ENCODE results near the gene CPT1C. TPM values are rescaled to one million over a fixed set of nuclear protein-coding genes. Genes with fewer than 3 reads are reported as not detected.

Gene CPT1C
- total and polyA plus RNA-seq, 2 donors (not counting 1 experiment from before 2014, with no cell fraction given): 0.30 to 1.7 TPM

DNA sequence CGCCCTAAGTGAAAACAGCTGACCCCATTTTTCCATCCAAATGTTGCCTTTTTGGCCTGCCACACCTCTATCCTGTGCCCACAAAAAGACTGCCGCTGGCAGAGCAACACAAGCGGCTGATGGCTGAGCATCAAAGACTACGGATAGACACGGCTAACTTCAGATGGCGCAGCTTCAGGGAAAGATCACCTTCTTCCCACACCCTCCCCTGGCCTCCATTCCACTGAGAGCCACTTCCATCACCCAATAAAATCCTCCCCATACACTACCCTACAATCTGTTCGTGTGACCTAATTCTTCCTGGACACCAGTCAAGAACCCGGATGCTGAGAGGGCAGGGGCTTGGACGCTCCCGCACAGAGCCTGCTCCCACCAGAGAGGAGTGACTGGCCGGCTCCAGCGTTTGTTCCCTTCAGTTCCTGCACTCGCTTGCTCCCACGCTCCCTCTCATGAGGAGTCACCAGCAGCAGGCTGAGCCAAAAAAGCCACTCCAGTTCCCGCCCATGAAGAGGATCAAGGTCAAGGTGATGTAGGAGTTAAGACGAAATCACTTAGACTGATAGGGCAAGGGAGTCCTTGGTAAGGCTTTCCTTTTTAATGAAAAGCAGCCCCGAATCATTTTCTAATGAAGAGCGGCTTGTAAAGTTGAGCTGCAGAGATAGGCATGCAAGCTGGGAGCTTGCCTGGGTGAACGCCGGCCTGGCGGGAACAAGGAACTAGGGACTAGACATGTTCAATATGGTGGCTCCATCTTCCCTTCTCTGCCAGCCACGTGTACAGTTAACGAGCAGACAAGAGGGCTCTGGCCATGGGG is 36.5 kb downstream of the CPT1C start:
- H3K9me3 Mint-ChIP-seq (ENCODE audit: insufficient read depth): no peaks in the 10 kb centered on the region
- no peak overlapping the region for H3K4me3 Mint-ChIP-seq
- TF ChIP-seq, protein P1, sequence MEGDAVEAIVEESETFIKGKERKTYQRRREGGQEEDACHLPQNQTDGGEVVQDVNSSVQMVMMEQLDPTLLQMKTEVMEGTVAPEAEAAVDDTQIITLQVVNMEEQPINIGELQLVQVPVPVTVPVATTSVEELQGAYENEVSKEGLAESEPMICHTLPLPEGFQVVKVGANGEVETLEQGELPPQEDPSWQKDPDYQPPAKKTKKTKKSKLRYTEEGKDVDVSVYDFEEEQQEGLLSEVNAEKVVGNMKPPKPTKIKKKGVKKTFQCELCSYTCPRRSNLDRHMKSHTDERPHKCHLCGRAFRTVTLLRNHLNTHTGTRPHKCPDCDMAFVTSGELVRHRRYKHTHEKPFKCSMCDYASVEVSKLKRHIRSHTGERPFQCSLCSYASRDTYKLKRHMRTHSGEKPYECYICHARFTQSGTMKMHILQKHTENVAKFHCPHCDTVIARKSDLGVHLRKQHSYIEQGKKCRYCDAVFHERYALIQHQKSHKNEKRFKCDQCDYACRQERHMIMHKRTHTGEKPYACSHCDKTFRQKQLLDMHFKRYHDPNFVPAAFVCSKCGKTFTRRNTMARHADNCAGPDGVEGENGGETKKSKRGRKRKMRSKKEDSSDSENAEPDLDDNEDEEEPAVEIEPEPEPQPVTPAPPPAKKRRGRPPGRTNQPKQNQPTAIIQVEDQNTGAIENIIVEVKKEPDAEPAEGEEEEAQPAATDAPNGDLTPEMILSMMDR (IDR thresholded peaks at IDR 0.05): no peak
- no peak for TF ChIP-seq EZH2 (IDR thresholded peaks at IDR 0.05; ENCODE audit: borderline replicate concordance, insufficient read depth, low read depth, low read length, poor library complexity, severe bottlenecking)
- Histone ChIP-seq H3K9me3 (ENCODE audit: control extremely low read depth in 1 of 3, control insufficient read depth in 2 of 3, insufficient read depth in 1 of 3, low read length in 2 of 3) (no peaks in the 10 kb centered on the region), H2AFZ (ENCODE audit: insufficient read depth, low read depth, low read length, poor library complexity, severe bottlenecking) (no peak overlapping the region), H3K27ac (ENCODE audit: low read length in 2 of 2) (no peak overlapping the region), H3K79me2 (ENCODE audit: control insufficient read depth, insufficient read depth, low read length) (no peaks in the 10 kb centered on the region), H3K9ac (ENCODE audit: low read length) (no peak overlapping the region), H4K20me1 (ENCODE audit: control insufficient read depth, insufficient read depth, low read length, poor library complexity, severe bottlenecking) (no peaks in the 10 kb centered on the region), H3K4me3 (ENCODE audit: control extremely low read depth in 1 of 5, extremely low read depth in 1 of 5, insufficient read depth in 1 of 5, low read depth in 2 of 5, low read length in 4 of 5) (no peak overlapping the region), H3K27me3 (replicated peaks in 1 of 4; ENCODE audit: control extremely low read depth in 1 of 4, control insufficient read depth in 3 of 4, insufficient read depth in 4 of 4, low read length in 3 of 4) (no peaks in the 10 kb centered on the region), H3K36me3 (replicated peaks in 1 of 2; ENCODE audit: control extremely low read depth in 1 of 2, control insufficient read depth in 1 of 2, extremely low read depth in 1 of 2, insufficient read depth in 2 of 2, low read length in 1 of 2) (no peaks in the 10 kb centered on the region), H3K4me1 (ENCODE audit: control insufficient read depth in 2 of 2, insufficient read depth in 2 of 2, low read length in 2 of 2) (no peaks in the 10 kb centered on the region), H3K4me2 (replicated peaks; ENCODE audit: low read depth, low read length, poor library complexity, severe bottlenecking) (no peak overlapping the region)
- no peak overlapping the region for H3K27ac Mint-ChIP-seq
- H3K27me3 Mint-ChIP-seq: no peaks in the 10 kb centered on the region
- intact Hi-C loops (cut with micrococcal nuclease): no loop called here
- DNase-seq (no peak), ATAC-seq (ENCODE audit: low read depth) (no peak)
- WGBS (ENCODE audit: insufficient coverage): 96% methylated on average over 21 of the region's 23 CpGs
- no peaks in the 10 kb centered on the region for H3K4me1 Mint-ChIP-seq
- CTCF ChIA-PET: interaction anchor here (0.7 kb wide), 1 partner anchor 39 kb away, joined by 3 read pairs; no protein-coding TSS in a partner anchor
- POLR2A ChIA-PET: no interaction called here

DNA sequence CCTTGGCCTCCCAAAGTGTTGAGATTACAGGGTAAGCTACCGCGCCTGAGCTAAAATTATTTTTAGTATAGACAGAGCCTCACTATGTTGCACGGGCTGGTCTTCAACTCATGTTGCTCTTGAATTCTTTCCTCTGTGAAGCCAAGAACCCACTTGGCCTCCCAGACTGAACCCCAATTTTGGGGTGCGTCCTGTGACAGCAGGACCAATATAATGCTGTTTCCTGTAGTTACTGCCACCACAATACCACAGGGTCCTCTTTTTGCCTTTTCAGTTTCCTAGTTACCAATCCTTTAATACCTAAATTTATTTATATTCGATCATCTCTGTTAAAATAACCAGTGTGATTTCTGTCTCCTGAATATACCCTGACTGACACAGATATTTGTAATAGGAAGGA is 39.2 kb downstream of the CPT1C start:
- Mint-ChIP-seq H3K27ac (no peak overlapping the region), H3K9me3 (ENCODE audit: insufficient read depth) (no peaks in the 10 kb centered on the region), H3K4me3 (no peak overlapping the region), H3K4me1 (no peaks in the 10 kb centered on the region), H3K27me3 (peaks cover 3% of the 10 kb centered on the region)
- Histone ChIP-seq H2AFZ (ENCODE audit: insufficient read depth, low read depth, low read length, poor library complexity, severe bottlenecking) (no peak overlapping the region), H3K27ac (ENCODE audit: low read length in 2 of 2) (no peak overlapping the region), H3K4me3 (ENCODE audit: control extremely low read depth in 1 of 5, extremely low read depth in 1 of 5, insufficient read depth in 1 of 5, low read depth in 2 of 5, low read length in 4 of 5) (no peak overlapping the region), H3K36me3 (replicated peaks in 1 of 2; ENCODE audit: control extremely low read depth in 1 of 2, control insufficient read depth in 1 of 2, extremely low read depth in 1 of 2, insufficient read depth in 2 of 2, low read length in 1 of 2) (no peaks in the 10 kb centered on the region), H4K20me1 (ENCODE audit: control insufficient read depth, insufficient read depth, low read length, poor library complexity, severe bottlenecking) (no peaks in the 10 kb centered on the region), H3K9ac (ENCODE audit: low read length) (no peak overlapping the region), H3K79me2 (ENCODE audit: control insufficient read depth, insufficient read depth, low read length) (no peaks in the 10 kb centered on the region), H3K27me3 (replicated peaks in 1 of 4; ENCODE audit: control extremely low read depth in 1 of 4, control insufficient read depth in 3 of 4, insufficient read depth in 4 of 4, low read length in 3 of 4) (no peaks in the 10 kb centered on the region), H3K4me2 (replicated peaks; ENCODE audit: low read depth, low read length, poor library complexity, severe bottlenecking) (no peak overlapping the region), H3K4me1 (ENCODE audit: control insufficient read depth in 2 of 2, insufficient read depth in 2 of 2, low read length in 2 of 2) (no peaks in the 10 kb centered on the region), H3K9me3 (ENCODE audit: control extremely low read depth in 1 of 3, control insufficient read depth in 2 of 3, insufficient read depth in 1 of 3, low read length in 2 of 3) (no peaks in the 10 kb centered on the region)
- TF ChIP-seq, protein P1 (IDR thresholded peaks at IDR 0.05): no peak
- TF ChIP-seq EZH2 (IDR thresholded peaks at IDR 0.05; ENCODE audit: borderline replicate concordance, insufficient read depth, low read depth, low read length, poor library complexity, severe bottlenecking): no peak
- ATAC-seq (ENCODE audit: low read depth): no peak
- ChIA-PET CTCF (interaction anchor here (0.7 to 1.6 kb wide), 2 partner anchors 13 to 37 kb away, joined by 3 to 5 read pairs; partner anchors contain the start of gene AP2A1), POLR2A (no interaction called here)
- DNase-seq: no peak
- intact Hi-C loops (cut with micrococcal nuclease): no loop called here
- 22% methylated on average over 3 of the region's 5 CpGs for WGBS (ENCODE audit: insufficient coverage)
